HEK293T (cell line): Measurements from ENCODE around the gene MNS1.

Experiments
- BHLHE40 ChIP-seq: fragments of 450-650 bp; IDR thresholded peaks from 2 replicates; pipeline ENCODE4 v1.6.1; 2016; ENCODE audit warnings: mild to moderate bottlenecking, moderate library complexity, borderline replicate concordance
- FOXM1 ChIP-seq: fragments of 450-650 bp; IDR thresholded peaks from 2 replicates; pipeline ENCODE4 v1.6.1; 2017; ENCODE audit warnings: mild to moderate bottlenecking, borderline replicate concordance
- HDGF ChIP-seq: fragments of 450-650 bp; IDR thresholded peaks from 2 replicates; pipeline ENCODE4 v1.6.1; 2017; ENCODE audit warnings: antibody characterized with exemption, borderline replicate concordance
- L3MBTL2 ChIP-seq: fragments of 450-650 bp; conservative IDR thresholded peaks from 2 replicates; pipeline ENCODE4 v1.6.1; 2016; ENCODE audit warnings: mild to moderate bottlenecking
- SP1 ChIP-seq: fragments of 450-650 bp; IDR thresholded peaks from 2 replicates; pipeline ENCODE4 v1.6.1; 2017
- TF ChIP-seq, protein P1 (sequence below): fragments of 450-650 bp; IDR thresholded peaks from 2 replicates; pipeline ENCODE4 v1.6.1; 2016

DNA sequence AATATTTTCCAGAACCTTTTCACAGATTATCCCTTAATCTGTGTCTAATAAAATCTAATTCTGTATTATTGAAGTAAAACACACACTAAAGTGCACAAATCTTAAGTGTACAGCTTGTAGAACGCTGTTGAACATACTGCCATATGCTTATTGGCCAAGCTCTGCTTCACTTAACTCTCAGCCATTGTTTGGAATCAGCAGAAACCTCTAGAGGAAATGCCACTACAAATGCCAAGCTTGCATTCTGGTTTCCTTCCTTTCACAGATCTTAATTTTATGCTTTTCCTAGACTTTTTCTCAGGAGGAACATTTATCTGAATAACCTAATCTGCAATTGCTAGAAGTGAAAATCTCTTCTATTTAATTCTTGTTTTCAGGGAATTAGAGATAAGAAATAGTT lies 10.1 kb downstream of the MNS1 start:
- TF ChIP-seq SP1: no peak
- TF ChIP-seq BHLHE40: no peak
- no peak for TF ChIP-seq L3MBTL2
- TF ChIP-seq, protein P1, sequence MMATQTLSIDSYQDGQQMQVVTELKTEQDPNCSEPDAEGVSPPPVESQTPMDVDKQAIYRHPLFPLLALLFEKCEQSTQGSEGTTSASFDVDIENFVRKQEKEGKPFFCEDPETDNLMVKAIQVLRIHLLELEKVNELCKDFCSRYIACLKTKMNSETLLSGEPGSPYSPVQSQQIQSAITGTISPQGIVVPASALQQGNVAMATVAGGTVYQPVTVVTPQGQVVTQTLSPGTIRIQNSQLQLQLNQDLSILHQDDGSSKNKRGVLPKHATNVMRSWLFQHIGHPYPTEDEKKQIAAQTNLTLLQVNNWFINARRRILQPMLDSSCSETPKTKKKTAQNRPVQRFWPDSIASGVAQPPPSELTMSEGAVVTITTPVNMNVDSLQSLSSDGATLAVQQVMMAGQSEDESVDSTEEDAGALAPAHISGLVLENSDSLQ: no peak
- TF ChIP-seq FOXM1: no peak
- TF ChIP-seq HDGF: no peak
